ENCODE measurements around the gene SLC17A9. TPM values are rescaled to one million over a fixed set of nuclear protein-coding genes. Genes with fewer than 3 reads are reported as not detected.

Gene SLC17A9
- total and polyA plus RNA-seq, 3 experiments from 2014 or later: 1.0 to 26.8 (median 26.4) TPM

DNA sequence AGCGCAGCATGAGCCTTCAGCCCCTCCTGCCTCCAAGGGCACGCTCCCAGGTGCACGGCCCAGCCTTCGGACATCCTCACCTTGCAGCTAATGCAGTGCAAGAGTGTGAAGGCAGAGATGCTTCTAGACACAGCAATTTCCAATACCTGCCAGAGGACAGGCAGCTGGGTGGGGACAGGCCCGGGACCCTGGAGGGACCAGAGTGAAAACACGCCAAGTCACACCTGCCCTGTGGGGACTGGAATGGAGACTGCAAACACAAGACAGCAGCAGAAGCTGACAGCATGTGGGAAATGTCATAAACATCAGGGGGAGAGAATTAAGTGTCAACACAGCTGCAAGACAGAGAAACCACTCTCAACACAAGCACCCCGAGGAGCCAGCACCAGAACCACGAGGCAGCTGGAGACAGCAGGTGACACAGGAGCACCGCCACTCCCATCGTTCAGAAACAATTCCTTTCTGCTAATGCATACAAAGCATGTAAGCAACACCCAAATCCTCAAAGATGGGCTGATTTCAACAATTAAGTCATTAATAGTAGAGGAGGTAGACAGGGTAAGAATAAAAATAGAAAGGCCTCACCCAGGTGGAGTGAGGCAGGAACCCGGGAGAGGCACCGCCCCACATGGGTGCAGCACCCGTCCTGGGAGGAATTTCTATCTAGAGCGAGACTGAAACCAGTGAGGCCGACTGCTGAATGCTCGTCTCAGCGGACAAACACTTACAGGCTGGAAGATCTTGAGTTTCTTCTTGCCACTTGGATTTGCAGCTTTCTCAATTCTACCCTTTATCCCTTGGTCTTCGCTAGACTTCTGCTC lies 43.3 kb upstream of the SLC17A9 start:
- H3K36me3 Mint-ChIP-seq: peaks cover 20 to 92% (median 30%) of the 10 kb centered on the region in 3 donors
- POLR2A ChIA-PET: no interaction called here
- H3K36me3 ChIP-seq (ENCODE audit: insufficient read depth, low read length): peaks cover 87% of the 10 kb centered on the region

DNA sequence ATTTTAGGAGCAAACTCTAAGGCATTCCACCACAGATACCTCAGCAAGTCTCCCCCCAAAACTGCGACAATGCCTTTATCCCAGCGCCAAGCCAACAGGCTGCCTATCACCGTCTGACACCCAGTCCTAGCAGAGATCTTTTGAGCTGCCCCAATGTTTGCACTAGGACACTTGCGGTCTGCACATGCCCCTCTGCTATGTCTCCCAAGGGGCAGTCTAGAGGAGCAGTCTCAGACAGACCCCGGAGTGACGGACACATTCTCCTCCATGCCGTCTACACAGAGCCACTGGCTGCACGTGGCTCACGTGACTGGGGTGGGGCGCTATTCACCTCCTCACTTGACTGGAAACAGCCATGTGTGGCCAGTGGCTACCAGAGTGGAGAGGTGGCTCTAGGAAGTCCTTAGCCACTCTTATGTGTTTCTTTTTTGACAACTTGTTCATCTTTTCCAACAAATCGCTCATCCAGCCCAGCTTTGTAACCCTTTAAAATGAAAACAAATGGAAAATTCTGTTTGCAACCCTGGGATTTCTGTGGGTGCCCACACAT lies 42.2 kb upstream of the SLC17A9 start:
- Mint-ChIP-seq H3K36me3 (peaks cover 15 to 88% (median 24%) of the 10 kb centered on the region in 3 donors), H3K4me3 (no peak overlapping the region), H3K4me1 (peaks cover 36 to 71% (median 58%) of the 10 kb centered on the region in 3 donors), H3K27ac (peak overlapping the region in 2 of 8 donors; percentile 45 to 77), H3K27me3 (peaks cover 0 to 2% of the 10 kb centered on the region in 2 donors), H3K9me3 (no peaks in the 10 kb centered on the region)
- POLR2A ChIA-PET: no interaction called here
- H3K4me1 ChIP-seq (ENCODE audit: insufficient read depth, low read length): peaks cover 27% of the 10 kb centered on the region
- H3K27ac ChIP-seq (ENCODE audit: low read depth, low read length): no peak overlapping the region
- peaks cover 77% of the 10 kb centered on the region for H3K36me3 ChIP-seq (ENCODE audit: insufficient read depth, low read length)
- no peaks in the 10 kb centered on the region for H3K27me3 ChIP-seq (ENCODE audit: insufficient read depth, low read length, poor library complexity, severe bottlenecking)
- CTCF ChIA-PET: interaction anchor here (2.1 to 4.6 kb wide), 2 partner anchors 9 to 25 kb away, joined by 7 to 42 read pairs; no protein-coding TSS in a partner anchor
- H3K4me3 ChIP-seq (ENCODE audit: low read length): no peak overlapping the region
- DNase-seq: peak in 1 of 5 donors; percentile 41
- no peaks in the 10 kb centered on the region for H3K9me3 ChIP-seq (ENCODE audit: low read length)

More for the DNA sequence above, 43.3 kb upstream of the SLC17A9 start:
- peaks cover 27 to 60% (median 47%) of the 10 kb centered on the region in 3 donors for H3K4me1 Mint-ChIP-seq
- Histone ChIP-seq H3K4me3 (ENCODE audit: low read length) (no peak overlapping the region), H3K27ac (ENCODE audit: low read depth, low read length) (no peak overlapping the region), H3K27me3 (ENCODE audit: insufficient read depth, low read length, poor library complexity, severe bottlenecking) (no peaks in the 10 kb centered on the region), H3K4me1 (ENCODE audit: insufficient read depth, low read length) (peaks cover 17% of the 10 kb centered on the region), H3K9me3 (ENCODE audit: low read length) (no peaks in the 10 kb centered on the region)
- peak overlapping the region in 2 of 8 donors; percentile 21 to 77 for H3K27ac Mint-ChIP-seq
- DNase-seq: peak in 1 of 5 donors; percentile 21
- CTCF ChIA-PET: interaction anchor here (1.4 to 4.6 kb wide), 3 partner anchors 10 to 100 kb away, joined by 7 to 42 read pairs (median 8); no protein-coding TSS in a partner anchor
- no peaks in the 10 kb centered on the region for H3K9me3 Mint-ChIP-seq
- peak overlapping the region in 1 of 7 donors; percentile 13 for H3K4me3 Mint-ChIP-seq
- peaks cover 0 to 2% of the 10 kb centered on the region in 2 donors for H3K27me3 Mint-ChIP-seq

DNA sequence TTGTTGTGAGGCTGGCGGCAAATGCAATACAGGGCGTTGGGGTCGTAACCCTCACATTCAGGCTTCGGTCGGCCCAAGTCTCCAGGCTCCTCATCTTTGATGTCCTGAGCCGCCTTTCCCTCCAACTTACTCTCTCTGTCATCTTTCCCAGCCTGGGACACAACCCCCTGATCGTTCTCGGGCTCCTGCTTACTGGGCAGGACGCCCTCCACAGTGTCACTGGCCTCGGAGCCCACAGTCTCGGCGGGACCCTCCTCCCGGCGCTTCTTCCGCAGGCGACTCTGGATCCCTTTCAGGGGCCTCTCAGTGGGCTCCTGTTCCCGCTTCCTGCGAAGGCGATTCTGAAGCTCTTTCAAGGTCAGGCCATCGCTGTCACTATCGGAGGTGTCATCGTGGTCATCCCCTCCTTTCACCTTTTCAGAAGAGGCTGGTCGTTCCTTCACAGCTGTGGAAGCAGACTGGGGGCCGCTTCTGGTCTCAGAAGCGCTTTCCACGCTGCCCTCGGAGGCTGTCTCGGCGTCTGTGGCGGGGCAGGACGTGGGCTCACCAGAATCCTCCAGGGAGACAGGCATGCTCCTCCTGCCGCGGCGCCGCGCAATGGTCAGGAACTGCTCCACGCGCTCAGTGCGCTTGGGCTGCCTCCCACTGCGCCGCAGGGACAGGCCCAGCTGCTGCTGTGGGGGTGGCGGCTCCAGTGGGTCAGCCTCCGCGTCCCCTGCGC lies 41.6 kb upstream of the SLC17A9 start:
- Histone ChIP-seq H3K4me3 (ENCODE audit: low read length) (no peak overlapping the region), H3K27ac (ENCODE audit: low read depth, low read length) (no peak overlapping the region), H3K27me3 (ENCODE audit: insufficient read depth, low read length, poor library complexity, severe bottlenecking) (no peaks in the 10 kb centered on the region), H3K4me1 (ENCODE audit: insufficient read depth, low read length) (peaks cover 33% of the 10 kb centered on the region), H3K9me3 (ENCODE audit: low read length) (no peaks in the 10 kb centered on the region), H3K36me3 (ENCODE audit: insufficient read depth, low read length) (peaks cover 70% of the 10 kb centered on the region)
- ChIA-PET CTCF (interaction anchor here (4.6 kb wide), 1 partner anchor 9 kb away, joined by 42 read pairs; no protein-coding TSS in a partner anchor), POLR2A (interaction anchor here (0.6 kb wide), 1 partner anchor 19 kb away, joined by 6 read pairs; no protein-coding TSS in a partner anchor)
- Mint-ChIP-seq H3K4me3 (no peak overlapping the region), H3K4me1 (peaks cover 43 to 77% (median 65%) of the 10 kb centered on the region in 3 donors), H3K27ac (peak overlapping the region in 1 of 8 donors; percentile 77), H3K27me3 (no peaks in the 10 kb centered on the region), H3K9me3 (no peaks in the 10 kb centered on the region), H3K36me3 (peaks cover 12 to 82% (median 21%) of the 10 kb centered on the region in 3 donors)
- peak in 1 of 5 donors; percentile 24 for DNase-seq

DNA sequence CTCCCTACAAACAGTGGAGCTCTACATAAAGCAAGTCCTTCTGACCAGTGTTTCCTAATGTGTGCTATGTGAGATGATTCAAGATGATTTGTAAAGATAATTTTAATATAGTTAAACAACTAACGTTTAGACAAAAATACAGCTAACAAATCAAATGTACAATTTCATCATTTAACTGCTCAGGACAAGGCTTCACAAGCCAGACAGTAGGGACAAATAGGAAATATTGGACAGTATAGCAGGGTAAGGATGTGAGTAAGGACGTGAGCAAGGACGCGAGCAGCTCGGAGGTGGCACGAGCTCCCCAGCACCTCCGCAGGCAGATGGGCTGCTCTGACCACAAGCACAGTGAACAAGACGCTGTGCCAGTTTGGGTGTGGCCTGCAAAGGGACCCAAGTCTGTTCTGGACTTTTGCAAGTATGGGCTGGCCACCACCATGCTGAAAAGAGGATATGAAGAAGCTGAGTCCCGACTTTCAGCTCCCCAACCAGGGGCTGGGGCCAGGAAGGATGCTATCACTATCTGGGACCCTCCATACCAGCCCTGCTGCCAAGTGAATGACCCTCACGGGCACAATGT lies 40.7 kb upstream of the SLC17A9 start:
- POLR2A ChIA-PET: interaction anchor here (0.7 to 1.0 kb wide), 2 partner anchors 26 to 44 kb away, joined by 3 read pairs; no protein-coding TSS in a partner anchor
- DNase-seq: peak in 1 of 5 donors; percentile 16
- Histone ChIP-seq H3K4me3 (ENCODE audit: low read length) (no peak overlapping the region), H3K27me3 (ENCODE audit: insufficient read depth, low read length, poor library complexity, severe bottlenecking) (no peaks in the 10 kb centered on the region), H3K36me3 (ENCODE audit: insufficient read depth, low read length) (peaks cover 62% of the 10 kb centered on the region), H3K9me3 (ENCODE audit: low read length) (no peaks in the 10 kb centered on the region), H3K4me1 (ENCODE audit: insufficient read depth, low read length) (peaks cover 40% of the 10 kb centered on the region), H3K27ac (ENCODE audit: low read depth, low read length) (no peak overlapping the region)
- Mint-ChIP-seq H3K4me1 (peaks cover 48 to 81% (median 73%) of the 10 kb centered on the region in 3 donors), H3K9me3 (no peaks in the 10 kb centered on the region), H3K36me3 (peaks cover 12 to 77% (median 18%) of the 10 kb centered on the region in 3 donors), H3K27me3 (no peaks in the 10 kb centered on the region), H3K4me3 (peak overlapping the region in 1 of 7 donors; percentile 12), H3K27ac (peak overlapping the region in 2 of 8 donors; percentile 33 to 65)
- CTCF ChIA-PET: no interaction called here

DNA sequence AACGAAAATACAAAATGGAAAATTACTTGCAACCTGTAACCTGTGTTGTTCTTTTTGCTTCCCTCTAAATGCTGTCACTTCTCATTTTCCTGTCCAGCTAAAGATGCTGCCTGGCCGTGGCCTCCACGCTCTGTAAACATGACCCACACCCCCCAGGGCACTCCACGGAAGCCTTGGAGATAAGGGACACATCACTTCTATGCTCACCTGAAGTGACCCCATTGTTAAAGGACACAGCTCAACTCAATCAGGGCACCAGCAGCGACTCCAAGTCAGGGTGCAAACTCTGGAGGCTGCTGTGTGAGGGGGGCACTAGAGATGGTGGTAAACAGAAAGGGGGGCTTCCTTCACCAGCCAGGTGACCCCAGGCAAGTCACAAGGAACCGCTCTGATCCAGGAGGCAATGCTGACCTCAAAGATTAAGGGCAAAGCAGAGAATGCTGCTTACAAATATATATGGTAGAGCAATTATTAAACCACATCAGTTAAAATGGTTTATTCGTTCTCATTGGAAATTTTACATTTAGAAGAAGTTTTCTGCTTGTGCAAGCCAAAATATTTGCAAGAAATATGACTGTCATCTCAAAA lies 39.4 kb upstream of the SLC17A9 start:
- Histone ChIP-seq H3K4me3 (ENCODE audit: low read length) (no peak overlapping the region), H3K27ac (ENCODE audit: low read depth, low read length) (no peak overlapping the region), H3K4me1 (ENCODE audit: insufficient read depth, low read length) (peaks cover 53% of the 10 kb centered on the region), H3K36me3 (ENCODE audit: insufficient read depth, low read length) (peaks cover 48% of the 10 kb centered on the region), H3K27me3 (ENCODE audit: insufficient read depth, low read length, poor library complexity, severe bottlenecking) (no peaks in the 10 kb centered on the region), H3K9me3 (ENCODE audit: low read length) (no peaks in the 10 kb centered on the region)
- H3K4me1 Mint-ChIP-seq: peaks cover 55 to 85% (median 77%) of the 10 kb centered on the region in 3 donors
- peaks cover 12 to 68% (median 16%) of the 10 kb centered on the region in 3 donors for H3K36me3 Mint-ChIP-seq
- H3K9me3 Mint-ChIP-seq: no peaks in the 10 kb centered on the region
- H3K4me3 Mint-ChIP-seq: no peak overlapping the region
- ChIA-PET POLR2A (no interaction called here), CTCF (interaction anchor here (1.0 to 1.2 kb wide), 2 partner anchors 38 to 60 kb away, joined by 3 to 4 read pairs; no protein-coding TSS in a partner anchor)
- no peaks in the 10 kb centered on the region for H3K27me3 Mint-ChIP-seq
- DNase-seq: no peak
- H3K27ac Mint-ChIP-seq: peak overlapping the region in 3 of 8 donors; percentile 46 to 84 (median 61)

DNA sequence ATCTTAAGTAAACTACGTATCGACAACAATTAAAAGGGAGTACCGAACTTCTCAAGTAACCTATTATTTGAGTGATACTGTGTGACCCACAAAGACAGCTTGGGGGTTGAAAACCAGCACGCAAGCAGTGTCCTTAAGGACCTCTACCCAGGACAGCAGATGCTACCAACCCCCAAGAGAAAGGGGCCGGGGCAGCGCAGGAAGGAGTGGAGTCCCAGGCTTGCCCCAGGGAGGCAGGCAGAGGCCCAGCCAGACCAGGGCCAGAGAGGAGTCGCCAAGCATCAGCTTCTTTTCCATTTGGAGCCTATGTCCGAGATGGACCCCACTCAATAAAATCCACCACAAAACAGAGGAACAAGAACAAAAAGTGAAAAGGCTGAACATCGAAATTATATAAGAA lies 38.1 kb upstream of the SLC17A9 start:
- Mint-ChIP-seq H3K27me3 (peaks cover 0 to 2% of the 10 kb centered on the region in 2 donors), H3K9me3 (no peaks in the 10 kb centered on the region), H3K4me3 (no peak overlapping the region), H3K4me1 (peaks cover 67 to 87% (median 83%) of the 10 kb centered on the region in 3 donors), H3K36me3 (peaks cover 12 to 55% (median 12%) of the 10 kb centered on the region in 3 donors), H3K27ac (peak overlapping the region in 1 of 8 donors; percentile 81)
- Histone ChIP-seq H3K27ac (ENCODE audit: low read depth, low read length) (no peak overlapping the region), H3K4me3 (ENCODE audit: low read length) (no peak overlapping the region), H3K27me3 (ENCODE audit: insufficient read depth, low read length, poor library complexity, severe bottlenecking) (no peaks in the 10 kb centered on the region), H3K36me3 (ENCODE audit: insufficient read depth, low read length) (peaks cover 37% of the 10 kb centered on the region), H3K9me3 (ENCODE audit: low read length) (no peaks in the 10 kb centered on the region), H3K4me1 (ENCODE audit: insufficient read depth, low read length) (peaks cover 62% of the 10 kb centered on the region)
- CTCF ChIA-PET: interaction anchor here (1.2 to 8.2 kb wide), 2 partner anchors 13 to 58 kb away, joined by 4 to 62 read pairs; no protein-coding TSS in a partner anchor
- POLR2A ChIA-PET: no interaction called here
- DNase-seq: peak in 1 of 5 donors; percentile 29

DNA sequence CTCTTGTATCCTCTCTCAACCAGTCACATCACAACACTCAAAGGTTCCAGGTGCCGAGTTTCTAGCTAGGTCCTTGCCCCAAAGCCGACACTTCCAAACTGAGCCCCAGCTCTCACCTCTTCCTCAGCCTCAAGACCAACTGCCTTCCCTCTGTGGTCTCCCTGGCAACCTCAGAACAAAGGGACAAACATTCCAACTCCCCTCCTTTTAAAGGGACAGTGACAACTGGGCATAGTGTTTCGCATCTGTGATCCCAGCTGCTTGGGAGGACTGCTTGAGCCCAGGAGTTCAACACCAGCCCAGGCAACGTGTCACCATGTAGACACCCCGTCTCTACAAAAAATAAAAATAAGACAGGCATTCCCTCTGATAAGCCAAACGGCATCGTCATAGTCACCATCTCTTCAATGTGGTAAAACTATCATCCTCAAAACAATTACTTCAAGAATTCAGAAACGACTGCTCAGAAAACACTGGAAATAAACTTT lies 37.5 kb upstream of the SLC17A9 start:
- DNase-seq: peak in 2 of 5 donors; percentile 24 to 54
- CTCF ChIA-PET: interaction anchor here (8.2 kb wide), 1 partner anchor 13 kb away, joined by 62 read pairs; no protein-coding TSS in a partner anchor
- Histone ChIP-seq H3K36me3 (ENCODE audit: insufficient read depth, low read length) (peaks cover 31% of the 10 kb centered on the region), H3K4me3 (ENCODE audit: low read length) (no peak overlapping the region), H3K4me1 (ENCODE audit: insufficient read depth, low read length) (peaks cover 68% of the 10 kb centered on the region), H3K9me3 (ENCODE audit: low read length) (no peaks in the 10 kb centered on the region), H3K27ac (ENCODE audit: low read depth, low read length) (no peak overlapping the region), H3K27me3 (ENCODE audit: insufficient read depth, low read length, poor library complexity, severe bottlenecking) (no peaks in the 10 kb centered on the region)
- Mint-ChIP-seq H3K36me3 (peaks cover 7 to 49% (median 9%) of the 10 kb centered on the region in 3 donors), H3K27me3 (peaks cover 0 to 2% of the 10 kb centered on the region in 2 donors), H3K4me1 (peaks cover 69 to 87% (median 84%) of the 10 kb centered on the region in 3 donors), H3K27ac (peak overlapping the region; percentile 54 to 91 (median 76)), H3K4me3 (peak overlapping the region in 6 of 7 donors; percentile 49 to 82 (median 55)), H3K9me3 (no peaks in the 10 kb centered on the region)
- POLR2A ChIA-PET: no interaction called here
